Right atrium auricular region (tissue), 2 donors: ENCODE data around the gene ARFRP1. TPM values are rescaled to one million over a fixed set of nuclear protein-coding genes. Genes with fewer than 3 reads are reported as not detected.
A peak's percentile ranks its signal among the peaks of the same experiment; 100 is the strongest.

Experiments used
- DNase-seq: peaks from one replicate; pipeline ENCODE4 v3.0.0-alpha.2; 2019; ENCODE audit warnings: low spot score
- H3K27ac ChIP-seq, 2 donors: fragments of 200-600 bp; sonication (generic); 1 replicate in 1 of 2; 2 replicates in 1 of 2; pipeline ENCODE4 v1.5.1; 2016 to 2019
- H3K27me3 ChIP-seq, 2 donors: fragments of 200-600 bp; sonication (generic); one replicate each; pipeline versions ENCODE4 v1.5.1 to v1.6.0; 2017 to 2019
- H3K36me3 ChIP-seq: fragments of 200-600 bp; sonication (generic); one replicate; pipeline ENCODE4 v1.5.1; 2016
- H3K4me1 ChIP-seq, 2 donors: fragments of 200-600 bp; sonication (generic); one replicate each; pipeline versions ENCODE4 v1.5.1 to v1.6.0; 2017 to 2019
- H3K4me3 ChIP-seq, 2 donors: fragments of 200-600 bp; sonication (generic); 1 replicate in 1 of 2; 2 replicates in 1 of 2; pipeline ENCODE4 v1.5.1; 2017 to 2019; ENCODE audit warnings: mild to moderate bottlenecking in 1 of 2, moderate library complexity in 1 of 2
- H3K9me3 ChIP-seq, 2 donors: fragments of 200-600 bp; sonication (generic); one replicate each; pipeline ENCODE4 v1.5.1; 2019
- total RNA-seq, 2 donors: library from RNA; depleted of rRNA; stranded (reverse); fragments of >200 nt; gene quantifications; one replicate each; pipeline ENCODE4 v1.1.0, GENCODE V29; 2016
- TF ChIP-seq, protein P1 (sequence below), 2 donors: fragments of 200-600 bp; sonication (generic); IDR thresholded peaks; one replicate each; pipeline ENCODE4 v1.5.1; 2019; ENCODE audit warnings: antibody characterized with exemption in 2 of 2

Gene ARFRP1
- total RNA-seq, 2 donors from 2014 or later, result 33.5 to 39.4 TPM

DNA sequence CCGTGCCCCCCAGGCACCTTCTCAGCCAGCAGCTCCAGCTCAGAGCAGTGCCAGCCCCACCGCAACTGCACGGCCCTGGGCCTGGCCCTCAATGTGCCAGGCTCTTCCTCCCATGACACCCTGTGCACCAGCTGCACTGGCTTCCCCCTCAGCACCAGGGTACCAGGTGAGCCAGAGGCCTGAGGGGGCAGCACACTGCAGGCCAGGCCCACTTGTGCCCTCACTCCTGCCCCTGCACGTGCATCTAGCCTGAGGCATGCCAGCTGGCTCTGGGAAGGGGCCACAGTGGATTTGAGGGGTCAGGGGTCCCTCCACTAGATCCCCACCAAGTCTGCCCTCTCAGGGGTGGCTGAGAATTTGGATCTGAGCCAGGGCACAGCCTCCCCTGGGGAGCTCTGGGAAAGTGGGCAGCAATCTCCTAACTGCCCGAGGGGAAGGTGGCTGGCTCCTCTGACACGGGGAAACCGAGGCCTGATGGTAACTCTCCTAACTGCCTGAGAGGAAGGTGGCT, 10.4 kb downstream of the ARFRP1 start:
- Histone ChIP-seq H3K4me1 (peaks cover 0 to 52% of the 10 kb centered on the region in 2 donors), H3K36me3 (peaks cover 14% of the 10 kb centered on the region), H3K9me3 (no peaks in the 10 kb centered on the region), H3K27me3 (no peaks in the 10 kb centered on the region), H3K4me3 (peak overlapping the region in 1 of 2 donors; percentile 37), H3K27ac (peak overlapping the region in 1 of 2 donors; percentile 53)
- TF ChIP-seq, protein P1, sequence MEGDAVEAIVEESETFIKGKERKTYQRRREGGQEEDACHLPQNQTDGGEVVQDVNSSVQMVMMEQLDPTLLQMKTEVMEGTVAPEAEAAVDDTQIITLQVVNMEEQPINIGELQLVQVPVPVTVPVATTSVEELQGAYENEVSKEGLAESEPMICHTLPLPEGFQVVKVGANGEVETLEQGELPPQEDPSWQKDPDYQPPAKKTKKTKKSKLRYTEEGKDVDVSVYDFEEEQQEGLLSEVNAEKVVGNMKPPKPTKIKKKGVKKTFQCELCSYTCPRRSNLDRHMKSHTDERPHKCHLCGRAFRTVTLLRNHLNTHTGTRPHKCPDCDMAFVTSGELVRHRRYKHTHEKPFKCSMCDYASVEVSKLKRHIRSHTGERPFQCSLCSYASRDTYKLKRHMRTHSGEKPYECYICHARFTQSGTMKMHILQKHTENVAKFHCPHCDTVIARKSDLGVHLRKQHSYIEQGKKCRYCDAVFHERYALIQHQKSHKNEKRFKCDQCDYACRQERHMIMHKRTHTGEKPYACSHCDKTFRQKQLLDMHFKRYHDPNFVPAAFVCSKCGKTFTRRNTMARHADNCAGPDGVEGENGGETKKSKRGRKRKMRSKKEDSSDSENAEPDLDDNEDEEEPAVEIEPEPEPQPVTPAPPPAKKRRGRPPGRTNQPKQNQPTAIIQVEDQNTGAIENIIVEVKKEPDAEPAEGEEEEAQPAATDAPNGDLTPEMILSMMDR (IDR thresholded peaks at IDR 0.05), result no peak
- no peak for DNase-seq

DNA sequence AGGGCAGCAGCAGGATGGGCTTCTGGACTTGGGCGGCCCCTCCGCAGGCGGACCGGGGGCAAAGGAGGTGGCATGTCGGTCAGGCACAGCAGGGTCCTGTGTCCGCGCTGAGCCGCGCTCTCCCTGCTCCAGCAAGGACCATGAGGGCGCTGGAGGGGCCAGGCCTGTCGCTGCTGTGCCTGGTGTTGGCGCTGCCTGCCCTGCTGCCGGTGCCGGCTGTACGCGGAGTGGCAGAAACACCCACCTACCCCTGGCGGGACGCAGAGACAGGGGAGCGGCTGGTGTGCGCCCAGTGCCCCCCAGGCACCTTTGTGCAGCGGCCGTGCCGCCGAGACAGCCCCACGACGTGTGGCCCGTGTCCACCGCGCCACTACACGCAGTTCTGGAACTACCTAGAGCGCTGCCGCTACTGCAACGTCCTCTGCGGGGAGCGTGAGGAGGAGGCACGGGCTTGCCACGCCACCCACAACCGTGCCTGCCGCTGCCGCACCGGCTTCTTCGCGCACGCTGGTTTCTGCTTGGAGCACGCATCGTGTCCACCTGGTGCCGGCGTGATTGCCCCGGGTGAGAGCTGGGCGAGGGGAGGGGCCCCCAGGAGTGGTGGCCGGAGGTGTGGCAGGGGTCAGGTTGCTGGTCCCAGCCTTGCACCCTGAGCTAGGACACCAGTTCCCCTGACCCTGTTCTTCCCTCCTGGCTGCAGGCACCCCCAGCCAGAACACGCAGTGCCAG, 11.0 kb downstream of the ARFRP1 start, which contains the start of gene TNFRSF6B:
TSS of gene TNFRSF6B (plus strand) at position 25 of the 729 bp plus-strand sequence. CDS start at position 141, 116 bp downstream.
- peaks cover 0 to 52% of the 10 kb centered on the region in 2 donors for H3K4me1 ChIP-seq
- TF ChIP-seq, protein P1 (IDR thresholded peaks at IDR 0.05), result no peak
- no peak for DNase-seq
- H3K4me3 ChIP-seq, result peak within 1 kb of the TSS in 1 of 2 donors; percentile 37
- H3K36me3 ChIP-seq, result peaks cover 14% of the 10 kb centered on the region
- H3K27me3 ChIP-seq, result no peaks in the 10 kb centered on the region
- peak within 1 kb of the TSS; percentile 53 to 61 for H3K27ac ChIP-seq
- H3K9me3 ChIP-seq, result no peaks in the 10 kb centered on the region

DNA sequence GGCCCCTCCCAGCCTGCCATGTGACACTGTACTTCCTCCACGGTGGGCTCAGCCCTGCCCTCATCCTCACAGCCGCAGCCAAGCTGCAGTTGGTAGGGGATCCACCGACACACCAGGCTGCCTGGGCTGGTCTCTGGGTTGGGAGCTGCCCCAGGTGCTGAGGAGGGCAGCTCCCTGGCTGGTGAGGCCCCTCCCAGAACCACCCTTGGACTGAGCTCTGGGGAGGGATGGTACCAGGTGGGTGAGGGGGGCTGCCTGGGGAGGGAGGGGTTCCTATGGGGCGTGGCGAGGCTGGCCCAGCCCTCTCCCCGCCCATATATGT, 11.5 kb downstream of the ARFRP1 start:
- DNase-seq, result no peak
- Histone ChIP-seq H3K36me3 (peaks cover 14% of the 10 kb centered on the region), H3K4me3 (peak overlapping the region in 1 of 2 donors; percentile 37), H3K9me3 (no peaks in the 10 kb centered on the region), H3K4me1 (peaks cover 0 to 52% of the 10 kb centered on the region in 2 donors), H3K27ac (peak overlapping the region; percentile 53 to 61), H3K27me3 (no peaks in the 10 kb centered on the region)
- TF ChIP-seq, protein P1 (IDR thresholded peaks at IDR 0.05), result no peak

DNA sequence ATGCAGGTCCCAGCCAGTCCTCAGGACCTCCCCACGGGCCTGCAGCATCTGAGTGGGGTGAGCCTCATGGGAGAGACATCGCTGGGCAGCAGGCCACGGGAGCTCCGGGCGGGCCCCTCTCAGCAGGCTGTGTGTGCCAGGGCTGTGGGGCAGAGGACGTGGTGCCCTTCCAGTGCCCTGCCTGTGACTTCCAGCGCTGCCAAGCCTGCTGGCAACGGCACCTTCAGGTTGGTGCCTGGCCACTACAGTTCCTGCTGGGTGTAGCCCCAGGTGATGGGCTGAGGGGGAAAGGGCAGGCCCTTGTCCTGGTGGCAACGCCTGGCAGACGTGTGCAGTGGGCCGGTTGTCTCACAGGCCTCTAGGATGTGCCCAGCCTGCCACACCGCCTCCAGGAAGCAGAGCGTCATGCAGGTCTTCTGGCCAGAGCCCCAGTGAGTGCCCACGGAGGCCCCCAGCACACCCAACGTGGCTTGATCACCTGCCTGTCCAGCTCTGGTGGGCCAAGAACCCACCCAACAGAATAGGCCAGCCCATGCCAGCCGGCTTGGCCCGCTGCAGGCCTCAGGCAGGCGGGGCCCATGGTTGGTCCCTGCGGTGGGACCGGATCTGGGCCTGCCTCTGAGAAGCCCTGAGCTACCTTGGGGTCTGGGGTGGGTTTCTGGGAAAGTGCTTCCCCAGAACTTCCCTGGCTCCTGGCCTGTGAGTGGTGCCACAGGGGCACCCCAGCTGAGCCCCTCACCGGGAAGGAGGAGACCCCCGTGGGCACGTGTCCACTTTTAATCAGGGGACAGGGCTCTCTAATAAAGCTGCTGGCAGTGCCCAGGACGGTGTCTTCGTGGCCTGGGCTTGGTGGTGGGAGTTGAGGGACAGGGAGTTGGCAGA, 12.1 kb downstream of the ARFRP1 start:
- no peaks in the 10 kb centered on the region for H3K9me3 ChIP-seq
- no peak for DNase-seq
- H3K36me3 ChIP-seq, result peaks cover 14% of the 10 kb centered on the region
- H3K4me3 ChIP-seq, result no peak overlapping the region
- peaks cover 0 to 52% of the 10 kb centered on the region in 2 donors for H3K4me1 ChIP-seq
- TF ChIP-seq, protein P1 (IDR thresholded peaks at IDR 0.05), result no peak
- H3K27me3 ChIP-seq, result no peaks in the 10 kb centered on the region
- peak overlapping the region; percentile 53 to 61 for H3K27ac ChIP-seq

DNA sequence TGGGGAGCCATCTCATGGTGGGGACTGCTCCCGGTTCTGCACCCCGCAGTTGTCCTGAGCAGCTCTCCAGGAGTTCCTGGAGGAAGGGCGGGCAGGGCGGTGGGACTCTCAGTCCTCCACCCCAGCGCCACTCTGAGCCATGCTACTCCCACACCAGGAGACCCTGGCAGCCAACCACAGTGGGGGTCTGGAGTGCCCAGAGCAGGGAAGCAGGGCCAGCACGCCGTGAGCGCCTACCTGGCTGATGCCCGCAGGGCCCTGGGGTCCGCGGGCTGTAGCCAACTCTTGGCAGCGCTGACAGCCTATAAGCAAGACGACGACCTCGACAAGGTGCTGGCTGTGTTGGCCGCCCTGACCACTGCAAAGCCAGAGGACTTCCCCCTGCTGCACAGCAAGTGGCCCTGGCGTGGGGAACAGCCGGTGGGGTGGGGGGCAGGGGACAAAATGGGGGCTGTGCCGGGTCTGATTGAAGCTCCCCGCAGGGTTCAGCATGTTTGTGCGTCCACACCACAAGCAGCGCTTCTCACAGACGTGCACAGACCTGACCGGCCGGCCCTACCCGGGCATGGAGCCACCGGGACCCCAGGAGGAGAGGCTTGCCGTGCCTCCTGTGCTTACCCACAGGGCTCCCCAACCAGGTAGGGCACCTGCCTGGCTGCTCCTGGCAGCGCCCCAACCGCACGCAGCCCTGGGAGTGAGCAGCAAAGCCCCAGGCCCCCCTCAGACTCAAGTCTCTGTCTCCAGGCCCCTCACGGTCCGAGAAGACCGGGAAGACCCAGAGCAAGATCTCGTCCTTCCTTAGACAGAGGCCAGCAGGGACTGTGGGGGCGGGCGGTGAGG, 13.0 kb downstream of the ARFRP1 start:
- peaks cover 0 to 49% of the 10 kb centered on the region in 2 donors for H3K4me1 ChIP-seq
- TF ChIP-seq, protein P1 (IDR thresholded peaks at IDR 0.05), result no peak
- peaks cover 14% of the 10 kb centered on the region for H3K36me3 ChIP-seq
- H3K4me3 ChIP-seq, result no peak overlapping the region
- H3K27ac ChIP-seq, result no peak overlapping the region
- no peaks in the 10 kb centered on the region for H3K27me3 ChIP-seq
- H3K9me3 ChIP-seq, result no peaks in the 10 kb centered on the region
- DNase-seq, result no peak
